Measurements from ENCODE around the gene ZEB1.
"Not testable (repeated sequence)": the region's sequence is repeated elsewhere in the genome, so short reads cannot be mapped to it uniquely, and the experiment has no call there.

Gene ZEB1

DNA sequence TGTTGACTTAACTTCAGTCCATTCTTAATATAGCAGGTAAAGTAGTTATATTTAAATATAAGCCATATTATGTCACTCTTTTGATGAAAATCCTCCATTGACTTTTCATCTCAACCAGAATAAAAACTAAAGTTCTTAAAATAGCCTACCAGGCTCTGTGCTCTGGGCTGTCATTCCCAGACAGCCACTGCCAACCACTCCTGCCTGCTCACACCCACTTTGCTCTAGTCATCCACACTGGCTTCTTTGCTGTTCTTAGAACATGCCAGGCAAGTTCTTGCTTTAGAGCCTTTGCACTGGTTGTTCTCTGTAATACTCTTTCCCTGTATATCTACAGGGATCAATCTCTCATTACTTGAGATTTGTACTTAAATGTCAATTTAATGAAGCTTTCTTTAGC is 80.6 kb downstream of the ZEB1 start:
- no peak overlapping the region for H3K27ac Mint-ChIP-seq
- no peak overlapping the region for H3K4me3 Mint-ChIP-seq
- no peaks in the 10 kb centered on the region for H3K4me1 Mint-ChIP-seq (ENCODE audit: low read depth)
- intact Hi-C loops (cut with micrococcal nuclease): no loop called here
- H3K27me3 Mint-ChIP-seq: no peaks in the 10 kb centered on the region
- H3K9me3 Mint-ChIP-seq: no peaks in the 10 kb centered on the region
- H3K36me3 Mint-ChIP-seq (ENCODE audit: low read depth): no peaks in the 10 kb centered on the region

GRCh38 chr10:31401287-31401686 is 82.3 kb downstream of the ZEB1 start:
- Mint-ChIP-seq H3K27ac (no peak overlapping the region), H3K9me3 (no peaks in the 10 kb centered on the region), H3K27me3 (no peaks in the 10 kb centered on the region), H3K4me1 (ENCODE audit: low read depth) (no peaks in the 10 kb centered on the region), H3K36me3 (ENCODE audit: low read depth) (no peaks in the 10 kb centered on the region), H3K4me3 (no peak overlapping the region)
- intact Hi-C loops (cut with micrococcal nuclease): no loop called here

DNA sequence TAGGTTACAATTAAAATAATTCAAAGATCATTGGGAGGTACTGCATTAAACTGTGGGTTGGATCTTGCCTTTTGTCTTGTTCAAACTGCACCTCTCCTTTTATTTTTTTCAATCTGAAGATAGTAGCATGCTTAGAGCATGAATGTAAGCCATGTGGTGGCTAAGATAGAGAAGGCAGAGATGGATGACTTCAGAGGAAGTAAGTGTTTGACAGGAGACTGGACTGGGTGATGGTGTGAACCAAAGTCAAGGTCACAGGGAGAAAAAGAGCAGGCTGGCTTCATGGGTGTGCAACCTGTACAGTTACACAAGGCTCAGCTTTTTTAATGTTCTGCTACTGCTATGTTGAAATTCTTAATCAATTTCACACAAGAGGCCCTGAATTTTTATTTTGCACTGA is 85.6 kb downstream of the ZEB1 start:
- no peaks in the 10 kb centered on the region for H3K4me1 Mint-ChIP-seq (ENCODE audit: low read depth)
- no peaks in the 10 kb centered on the region for H3K36me3 Mint-ChIP-seq (ENCODE audit: low read depth)
- no peaks in the 10 kb centered on the region for H3K27me3 Mint-ChIP-seq
- H3K27ac Mint-ChIP-seq: no peak overlapping the region
- H3K4me3 Mint-ChIP-seq: no peak overlapping the region
- intact Hi-C loops (cut with micrococcal nuclease): no loop called here
- H3K9me3 Mint-ChIP-seq: peaks cover 4% of the 10 kb centered on the region

- intact Hi-C loops (cut with micrococcal nuclease); H3K4me1 Mint-ChIP-seq (ENCODE audit: low read depth); H3K9me3 Mint-ChIP-seq; H3K27ac Mint-ChIP-seq; H3K27me3 Mint-ChIP-seq; H3K4me3 Mint-ChIP-seq; H3K36me3 Mint-ChIP-seq (ENCODE audit: low read depth): not testable (repeated sequence)
These were observed 86.8 kb downstream of the ZEB1 start for GRCh38 chr10:31405829-31406228.

- intact Hi-C loops (cut with micrococcal nuclease); H3K4me1 Mint-ChIP-seq (ENCODE audit: low read depth); H3K4me3 Mint-ChIP-seq; H3K27me3 Mint-ChIP-seq; H3K27ac Mint-ChIP-seq; H3K36me3 Mint-ChIP-seq (ENCODE audit: low read depth): not testable (repeated sequence)
- peaks cover 14% of the 10 kb centered on the region for H3K9me3 Mint-ChIP-seq
These were observed 93.4 kb downstream of the ZEB1 start for GRCh38 chr10:31412397-31412796.

- H3K27ac Mint-ChIP-seq: no peak overlapping the region
- H3K27me3 Mint-ChIP-seq: no peaks in the 10 kb centered on the region
- peaks cover 5% of the 10 kb centered on the region for H3K4me1 Mint-ChIP-seq (ENCODE audit: low read depth)
- intact Hi-C loops (cut with micrococcal nuclease): no loop called here
- no peaks in the 10 kb centered on the region for H3K36me3 Mint-ChIP-seq (ENCODE audit: low read depth)
- H3K4me3 Mint-ChIP-seq: no peak overlapping the region
- H3K9me3 Mint-ChIP-seq: peaks cover 14% of the 10 kb centered on the region
These were observed 94.3 kb downstream of the ZEB1 start for GRCh38 chr10:31413325-31413724.

GRCh38 chr10:31418481-31418880 is 99.5 kb downstream of the ZEB1 start:
- intact Hi-C loops (cut with micrococcal nuclease): no loop called here
- Mint-ChIP-seq H3K27ac (no peak overlapping the region), H3K4me3 (no peak overlapping the region), H3K4me1 (ENCODE audit: low read depth) (peaks cover under 1% of the 10 kb centered on the region), H3K9me3 (no peaks in the 10 kb centered on the region), H3K27me3 (no peaks in the 10 kb centered on the region), H3K36me3 (ENCODE audit: low read depth) (no peaks in the 10 kb centered on the region)

DNA sequence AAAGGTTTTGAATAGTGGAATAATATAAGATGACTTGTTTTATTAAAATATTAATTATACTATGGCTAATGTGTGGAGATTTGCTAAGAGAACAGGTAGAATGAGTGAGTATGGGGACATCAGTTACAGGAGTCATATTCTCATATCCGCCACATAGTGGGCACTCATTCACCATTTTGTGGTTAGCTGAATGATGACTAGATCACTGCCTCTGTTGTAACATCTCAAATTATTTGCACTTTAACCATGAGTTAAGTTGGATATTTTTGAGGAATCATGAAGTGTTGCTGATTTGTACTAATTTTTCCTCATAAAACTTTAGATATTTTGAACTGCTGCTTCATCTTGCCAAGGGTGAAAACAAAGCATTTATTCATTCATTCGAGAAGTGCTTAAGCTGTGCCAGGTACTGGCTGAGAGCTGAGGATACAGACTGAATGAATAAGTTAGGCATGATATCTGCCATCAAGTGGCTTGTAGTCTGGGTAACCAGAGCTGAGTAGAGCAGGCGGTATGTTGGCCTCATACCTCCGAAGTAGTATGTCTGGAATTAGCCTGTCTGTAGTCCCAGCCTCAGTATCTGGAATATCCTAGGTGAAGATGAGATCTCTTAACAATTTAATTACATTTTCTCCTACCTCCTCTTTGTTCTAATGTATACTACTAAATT is 100.5 kb downstream of the ZEB1 start:
- no peaks in the 10 kb centered on the region for H3K4me1 Mint-ChIP-seq (ENCODE audit: low read depth)
- H3K27ac Mint-ChIP-seq: no peak overlapping the region
- no peaks in the 10 kb centered on the region for H3K36me3 Mint-ChIP-seq (ENCODE audit: low read depth)
- no peaks in the 10 kb centered on the region for H3K9me3 Mint-ChIP-seq
- intact Hi-C loops (cut with micrococcal nuclease): no loop called here
- no peak overlapping the region for H3K4me3 Mint-ChIP-seq
- H3K27me3 Mint-ChIP-seq: no peaks in the 10 kb centered on the region

GRCh38 chr10:31421322-31421721 is 102.3 kb downstream of the ZEB1 start:
- H3K27ac Mint-ChIP-seq: no peak overlapping the region
- no peaks in the 10 kb centered on the region for H3K9me3 Mint-ChIP-seq
- intact Hi-C loops (cut with micrococcal nuclease): no loop called here
- H3K27me3 Mint-ChIP-seq: no peaks in the 10 kb centered on the region
- H3K36me3 Mint-ChIP-seq (ENCODE audit: low read depth): no peaks in the 10 kb centered on the region
- no peak overlapping the region for H3K4me3 Mint-ChIP-seq
- no peaks in the 10 kb centered on the region for H3K4me1 Mint-ChIP-seq (ENCODE audit: low read depth)

GRCh38 chr10:31422634-31423033 is 103.6 kb downstream of the ZEB1 start:
- Mint-ChIP-seq H3K27ac (no peak overlapping the region), H3K4me3 (no peak overlapping the region), H3K27me3 (no peaks in the 10 kb centered on the region), H3K36me3 (ENCODE audit: low read depth) (no peaks in the 10 kb centered on the region), H3K4me1 (ENCODE audit: low read depth) (no peaks in the 10 kb centered on the region), H3K9me3 (peaks cover 3% of the 10 kb centered on the region)
- intact Hi-C loops (cut with micrococcal nuclease): no loop called here

DNA sequence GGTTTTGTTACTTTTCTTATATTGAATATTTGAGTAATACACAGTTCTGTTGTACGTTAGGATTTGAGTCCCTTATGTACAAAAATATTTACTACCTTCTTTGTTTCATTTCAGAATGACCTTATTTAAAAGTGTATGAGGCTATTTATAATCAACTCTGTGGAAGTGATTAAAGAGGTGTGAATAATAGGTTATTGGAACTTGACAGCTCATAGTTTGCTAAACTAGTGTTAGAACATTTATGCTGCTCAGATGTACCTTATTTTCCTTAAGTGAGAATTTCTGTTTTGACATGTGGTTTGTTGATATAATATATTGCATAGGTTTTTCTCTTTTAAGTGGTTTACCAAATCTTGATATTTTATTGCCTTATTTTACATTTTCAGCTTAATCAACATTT is 105.5 kb downstream of the ZEB1 start:
- intact Hi-C loops (cut with micrococcal nuclease): no loop called here
- Mint-ChIP-seq H3K27ac (no peak overlapping the region), H3K36me3 (ENCODE audit: low read depth) (no peaks in the 10 kb centered on the region), H3K4me1 (ENCODE audit: low read depth) (no peaks in the 10 kb centered on the region), H3K4me3 (no peak overlapping the region), H3K27me3 (no peaks in the 10 kb centered on the region), H3K9me3 (peaks cover 19% of the 10 kb centered on the region)

- peaks cover 19% of the 10 kb centered on the region for H3K9me3 Mint-ChIP-seq
- no peak overlapping the region for H3K4me3 Mint-ChIP-seq
- no peaks in the 10 kb centered on the region for H3K4me1 Mint-ChIP-seq (ENCODE audit: low read depth)
- no peak overlapping the region for H3K27ac Mint-ChIP-seq
- H3K36me3 Mint-ChIP-seq (ENCODE audit: low read depth): no peaks in the 10 kb centered on the region
- no peaks in the 10 kb centered on the region for H3K27me3 Mint-ChIP-seq
- intact Hi-C loops (cut with micrococcal nuclease): no loop called here
These were observed 107.4 kb downstream of the ZEB1 start for GRCh38 chr10:31426401-31426800.

- H3K4me3 Mint-ChIP-seq; H3K27ac Mint-ChIP-seq; H3K4me1 Mint-ChIP-seq (ENCODE audit: low read depth); H3K27me3 Mint-ChIP-seq; H3K36me3 Mint-ChIP-seq (ENCODE audit: low read depth); intact Hi-C loops (cut with micrococcal nuclease): not testable (repeated sequence)
- peaks cover 19% of the 10 kb centered on the region for H3K9me3 Mint-ChIP-seq
These were observed 108.3 kb downstream of the ZEB1 start for GRCh38 chr10:31427334-31427733.

- H3K27ac Mint-ChIP-seq; H3K4me3 Mint-ChIP-seq; H3K27me3 Mint-ChIP-seq; intact Hi-C loops (cut with micrococcal nuclease); H3K36me3 Mint-ChIP-seq (ENCODE audit: low read depth); H3K4me1 Mint-ChIP-seq (ENCODE audit: low read depth): not testable (repeated sequence)
- peaks cover 19% of the 10 kb centered on the region for H3K9me3 Mint-ChIP-seq
These were observed 109.5 kb downstream of the ZEB1 start for GRCh38 chr10:31428499-31428898.

DNA sequence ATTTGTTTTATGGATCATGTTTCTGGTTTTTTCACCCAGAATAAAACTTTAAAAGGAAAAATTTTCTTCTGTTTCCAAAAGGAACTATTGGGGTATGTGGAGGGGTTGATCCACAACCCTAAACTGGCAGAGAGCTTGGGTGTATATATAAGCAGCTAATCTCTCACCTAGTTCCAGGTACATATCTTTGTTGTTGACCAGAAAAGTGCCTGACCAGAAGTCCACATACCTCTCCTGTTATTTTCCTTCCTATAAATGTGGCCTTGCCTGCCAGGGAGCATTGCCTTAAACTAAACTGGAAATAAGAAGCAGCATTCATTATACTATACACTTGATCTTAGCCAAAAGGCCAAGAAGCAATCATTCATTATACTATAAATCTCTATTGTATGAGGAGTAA is 112.0 kb downstream of the ZEB1 start:
- Mint-ChIP-seq H3K9me3 (peaks cover 19% of the 10 kb centered on the region), H3K27ac (no peak overlapping the region), H3K36me3 (ENCODE audit: low read depth) (no peaks in the 10 kb centered on the region), H3K4me1 (ENCODE audit: low read depth) (no peaks in the 10 kb centered on the region), H3K27me3 (no peaks in the 10 kb centered on the region), H3K4me3 (no peak overlapping the region)
- intact Hi-C loops (cut with micrococcal nuclease): no loop called here
